Stimulated activated CD8-positive, alpha-beta memory T cell treated with anti-CD3 and anti-CD28 coated beads, Interleukin-4, amount 100 ng/mL, for 1 hour (primary cell): ENCODE measurements around the gene HMX3.
A peak's percentile ranks its signal among the peaks of the same experiment; 100 is the strongest.

ENCODE experiments used
- DNase-seq, 2 donors: peaks; one replicate each; pipeline ENCODE4 v3.0.0-alpha.2; 2020; ENCODE audit warnings: low read depth in 2 of 2, low spot score in 1 of 2

Gene HMX3

DNA sequence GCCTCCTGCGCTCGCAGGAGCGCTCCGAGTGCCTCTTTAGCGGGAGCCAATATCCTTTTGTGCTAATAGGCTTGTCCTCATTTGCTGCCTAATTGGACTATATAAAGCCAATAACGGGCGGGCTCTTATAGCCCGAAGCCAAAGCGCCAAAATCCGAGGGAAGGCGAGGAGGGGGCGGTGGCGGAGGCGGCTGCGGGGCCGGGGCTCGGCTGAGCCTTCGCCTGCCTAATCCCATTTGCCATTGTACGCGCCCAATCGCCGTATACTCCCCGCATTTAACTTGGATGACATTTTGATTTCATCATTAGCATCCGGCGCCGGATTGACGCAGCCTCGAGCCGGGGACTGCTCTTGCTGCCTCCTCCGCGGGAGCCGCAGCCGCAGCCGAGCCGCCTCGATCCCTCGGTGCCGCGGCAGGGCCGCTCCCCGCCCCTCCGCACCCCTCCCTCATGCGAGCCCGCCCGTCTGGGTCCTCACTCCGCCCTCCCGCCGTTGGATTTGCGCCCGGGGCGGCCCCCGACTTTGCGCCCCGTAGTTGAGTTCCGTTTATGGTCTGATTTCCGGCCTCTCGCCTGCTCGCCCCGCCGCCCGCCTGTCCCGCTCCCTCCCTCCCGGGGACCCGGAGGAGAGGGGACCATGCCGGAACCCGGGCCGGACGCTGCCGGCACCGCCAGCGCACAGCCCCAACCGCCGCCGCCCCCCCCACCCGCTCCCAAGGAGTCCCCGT is at the start of gene HMX3:
TSS of gene HMX3 (plus strand) at position 556 of the 727 bp plus-strand sequence. CDS start at position 637, 81 bp downstream.
- DNase-seq, result no peak

- DNase-seq, result no peak
Measured at GRCh38 chr10:123086281-123086680, 49.5 kb upstream of the HMX3 start.

DNA sequence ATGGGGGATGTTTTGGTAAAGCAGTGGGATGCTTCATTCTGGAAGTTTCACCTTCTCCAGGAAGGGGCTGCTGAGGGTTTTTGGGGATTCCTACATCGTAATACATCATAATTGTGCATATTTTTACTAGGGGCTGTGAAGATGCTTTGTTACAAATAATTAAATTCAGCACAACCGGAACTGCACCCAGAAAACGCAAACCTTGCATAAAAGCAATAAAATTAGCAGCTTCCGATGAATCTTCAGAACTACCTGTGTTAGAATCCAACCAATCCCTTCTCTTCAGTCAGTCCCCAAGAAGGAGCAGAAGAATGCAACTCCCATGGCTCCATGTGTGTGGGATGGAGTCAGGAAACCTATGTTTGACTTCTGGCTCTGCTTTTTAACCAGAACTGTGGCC is 48.4 kb upstream of the HMX3 start:
- no peak for DNase-seq

DNA sequence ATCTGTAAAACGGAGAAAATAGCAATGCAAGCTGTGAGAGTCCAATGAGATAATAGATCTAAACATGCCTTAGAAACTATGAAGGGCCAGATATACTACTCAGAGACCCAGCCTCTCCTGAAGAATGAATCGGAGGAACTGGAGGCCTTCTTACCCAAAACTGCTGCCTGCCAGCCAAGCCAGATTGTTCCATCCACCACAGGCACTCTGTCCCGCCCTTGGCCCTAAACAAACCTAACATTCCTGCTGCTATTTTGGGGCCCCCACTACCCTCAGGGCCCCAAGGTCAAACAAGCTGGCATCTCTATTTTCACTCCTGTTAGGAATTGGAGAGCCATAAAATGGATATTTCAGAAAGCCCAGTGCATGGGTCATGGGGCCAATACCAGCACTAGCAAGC is 48.0 kb upstream of the HMX3 start:
- no peak for DNase-seq

DNA sequence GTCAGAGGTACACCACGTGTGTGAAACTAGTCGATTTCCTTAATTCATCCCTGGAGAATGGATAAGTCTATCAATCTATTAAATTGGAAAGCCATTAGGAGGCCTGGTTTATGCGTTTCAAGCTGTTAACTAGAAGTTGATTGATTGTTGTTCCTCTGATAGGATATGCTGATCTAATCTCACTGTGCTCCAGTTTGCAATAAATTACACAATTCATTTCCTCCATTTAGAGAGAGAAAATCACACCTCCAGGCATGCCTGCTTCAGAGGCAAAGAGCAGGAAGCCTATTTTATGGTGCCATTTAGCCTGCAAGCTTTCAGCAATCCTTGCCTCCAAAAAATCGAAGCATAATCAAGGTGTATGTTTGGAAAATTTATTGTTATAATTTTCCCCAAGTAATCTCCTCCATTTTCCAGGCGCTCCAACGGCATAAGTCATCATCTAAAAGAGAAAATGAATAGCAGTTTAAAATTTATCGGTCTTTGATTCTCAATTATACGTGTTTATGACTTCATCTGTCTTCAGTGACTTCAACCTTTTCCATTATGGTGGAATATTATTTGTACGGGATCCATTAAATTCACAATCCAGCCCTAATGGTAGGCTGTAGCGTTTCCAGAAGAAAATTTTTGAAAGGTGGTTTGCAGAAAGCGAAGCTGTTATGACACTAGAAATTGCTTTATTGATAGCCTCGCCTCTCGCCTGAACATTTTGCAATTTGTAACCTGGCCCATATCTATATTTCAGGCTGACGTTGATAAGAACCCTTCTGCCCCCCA is 42.9 kb upstream of the HMX3 start:
- no peak for DNase-seq

GRCh38 chr10:123093489-123093888 is 42.3 kb upstream of the HMX3 start:
- no peak for DNase-seq

- no peak for DNase-seq
Measured at GRCh38 chr10:123096452-123096851, 39.3 kb upstream of the HMX3 start.

DNA sequence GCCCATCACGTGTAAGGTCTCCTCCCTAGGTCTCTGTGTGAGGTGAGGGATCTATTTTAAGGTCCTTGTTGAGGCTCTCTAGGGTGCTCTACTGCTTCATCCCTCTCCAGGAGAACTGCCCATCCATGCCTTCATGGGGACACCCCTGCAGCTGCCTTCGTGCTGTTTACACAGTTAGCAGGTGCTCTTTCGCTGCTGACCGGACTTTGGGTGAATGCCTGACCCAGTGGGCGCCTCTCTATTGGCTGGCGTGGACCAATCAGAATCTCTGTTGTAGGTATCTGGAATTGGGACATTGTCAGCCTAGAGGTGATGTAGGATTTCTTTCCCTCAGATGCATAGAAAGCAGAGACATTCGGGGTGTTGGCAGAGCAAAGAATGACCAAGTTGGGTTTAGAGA is 38.7 kb upstream of the HMX3 start:
- no peak for DNase-seq

DNA sequence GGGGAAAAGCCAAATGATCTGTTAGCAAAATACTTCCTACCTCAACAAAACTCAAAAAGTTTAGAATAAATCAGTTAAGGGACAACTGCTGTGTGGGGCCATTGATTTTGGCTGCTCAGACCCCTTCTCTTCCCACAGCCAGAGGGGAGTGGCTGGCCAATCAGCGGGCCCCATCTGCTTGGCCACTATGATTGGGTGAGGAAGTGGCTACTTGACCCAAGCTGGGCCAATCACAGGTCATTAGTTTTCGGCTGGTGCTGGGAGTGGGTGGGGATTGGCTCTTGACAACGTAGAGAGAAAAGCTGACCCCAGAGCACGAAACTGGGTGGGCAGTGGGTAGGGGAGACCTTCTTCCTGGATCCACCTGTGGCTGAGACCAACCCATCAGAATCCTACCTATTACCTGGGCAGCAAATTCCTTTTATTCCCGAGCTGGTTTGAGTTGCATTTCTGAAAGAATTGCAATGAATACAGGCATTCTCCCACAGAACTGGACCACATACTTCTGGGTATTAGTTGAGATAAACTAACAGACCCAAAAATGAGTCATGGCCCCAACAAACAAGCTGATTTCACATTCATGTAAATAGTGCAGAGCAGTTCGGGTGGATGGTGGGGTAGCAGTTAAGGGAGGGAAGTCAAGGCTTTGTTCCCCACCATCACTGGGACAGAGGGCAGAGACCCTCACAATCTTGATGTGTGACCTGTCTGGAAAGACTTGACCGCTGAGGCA is 35.6 kb upstream of the HMX3 start:
- no peak for DNase-seq

DNA sequence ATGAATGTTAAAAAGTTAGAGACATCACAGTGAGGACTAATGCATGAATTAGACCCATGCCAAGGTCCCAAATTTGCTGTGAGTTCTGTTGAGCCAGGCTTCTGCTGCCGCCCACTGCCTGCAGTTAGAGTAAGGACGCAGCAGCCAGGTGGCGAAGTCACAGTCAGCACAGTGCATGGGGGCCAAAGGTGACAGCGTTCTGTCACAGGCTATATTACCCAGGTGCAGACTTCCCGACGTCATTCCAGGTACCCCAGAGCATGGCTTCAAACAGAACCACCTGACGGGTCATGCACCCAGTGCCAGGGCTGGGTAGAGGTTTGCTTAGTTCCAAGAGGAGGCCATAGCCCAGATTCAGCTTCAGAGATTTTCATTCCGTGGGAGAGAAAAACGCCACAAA is 33.9 kb upstream of the HMX3 start:
- DNase-seq, result no peak

- no peak for DNase-seq
Measured at GRCh38 chr10:123102673-123103072, 33.1 kb upstream of the HMX3 start.

GRCh38 chr10:123103944-123104343 is 31.8 kb upstream of the HMX3 start:
- no peak for DNase-seq

- no peak for DNase-seq
Measured at GRCh38 chr10:123109466-123109865, 26.3 kb upstream of the HMX3 start.

GRCh38 chr10:123117644-123118417 is 17.9 kb upstream of the HMX3 start:
- no peak for DNase-seq

GRCh38 chr10:123119081-123119480 is 16.7 kb upstream of the HMX3 start:
- DNase-seq, result no peak

- DNase-seq, result no peak
Measured at GRCh38 chr10:123126246-123126645, 9.5 kb upstream of the HMX3 start.

GRCh38 chr10:123129618-123130271 is 6.0 kb upstream of the HMX3 start:
- no peak for DNase-seq

GRCh38 chr10:123132576-123133477 is 2.9 kb upstream of the HMX3 start:
- DNase-seq, result peak; percentile 72 to 75

GRCh38 chr10:123133541-123134342 is 2.0 kb upstream of the HMX3 start:
- no peak for DNase-seq
